SHP77 (cell line): ENCODE measurements around the gene FIGLA.

Experiments
- DNase-seq, 2 experiments: peaks; one replicate each; lab custom pipeline; 2025; lab: John Stamatoyannopoulos, UW

The FIGLA gene

GRCh38 chr2:70790136-70790828, at the start of gene FIGLA:
TSS of gene FIGLA (minus strand) at chr2:70790643. CDS start at chr2:70790638, 5 bp downstream.
- DNase-seq: no peak

GRCh38 chr2:70837980-70838925, 47.8 kb upstream of the FIGLA start:
- DNase-seq: no peak

GRCh38 chr2:70835643-70836042, 45.2 kb upstream of the FIGLA start, which contains the start of gene CD207:
TSS of gene CD207 (minus strand) at chr2:70835816. CDS start at chr2:70835776, 40 bp downstream.
- DNase-seq: no peak

GRCh38 chr2:70834881-70835280, 44.4 kb upstream of the FIGLA start:
- no peak for DNase-seq

- no peak for DNase-seq
Observed at GRCh38 chr2:70834106-70834505, 43.7 kb upstream of the FIGLA start.

- no peak for DNase-seq
Observed at GRCh38 chr2:70833246-70833645, 42.8 kb upstream of the FIGLA start.

- DNase-seq: no peak
Observed at GRCh38 chr2:70832386-70832785, 41.9 kb upstream of the FIGLA start.

GRCh38 chr2:70831861-70832260, 41.4 kb upstream of the FIGLA start:
- no peak for DNase-seq

GRCh38 chr2:70830366-70830765, 39.9 kb upstream of the FIGLA start:
- no peak for DNase-seq

GRCh38 chr2:70829916-70830315, 39.5 kb upstream of the FIGLA start:
- no peak for DNase-seq

GRCh38 chr2:70828914-70829824, 38.7 kb upstream of the FIGLA start:
- DNase-seq: no peak

GRCh38 chr2:70828115-70828514, 37.7 kb upstream of the FIGLA start:
- no peak for DNase-seq

GRCh38 chr2:70827388-70827787, 36.9 kb upstream of the FIGLA start:
- DNase-seq: no peak

- DNase-seq: no peak
Observed at GRCh38 chr2:70826696-70827350, 36.4 kb upstream of the FIGLA start.

- DNase-seq: no peak
Observed at GRCh38 chr2:70823249-70823648, 32.8 kb upstream of the FIGLA start.

GRCh38 chr2:70822843-70823242, 32.4 kb upstream of the FIGLA start:
- no peak for DNase-seq

- DNase-seq: no peak
Observed at GRCh38 chr2:70820499-70820898, 30.1 kb upstream of the FIGLA start, which contains the start of gene CLEC4F. TSS of gene CLEC4F (minus strand) at chr2:70820599. CDS start at chr2:70820523, 76 bp downstream.

- DNase-seq: no peak
Observed at GRCh38 chr2:70817284-70817954, 27.0 kb upstream of the FIGLA start.

GRCh38 chr2:70816726-70817125, 26.3 kb upstream of the FIGLA start:
- no peak for DNase-seq
